GM23338 (cell line): Measurements from ENCODE around the gene PRDM11.

Experiments used
- CREB1 ChIP-seq: fragments of 250-450 bp; sonication (Bioruptor Pico); IDR thresholded peaks from 2 replicates; pipeline ENCODE4 v1.5.0; 2020; ENCODE audit warnings: low read depth, mild to moderate bottlenecking, moderate library complexity
- CTCF ChIP-seq, 2 experiments: fragments of 200-600 bp in 1 of 2; sonication (generic) in 1 of 2; conservative IDR thresholded peaks; 2 replicates each; pipeline versions ENCODE4 v1.5.1 to v1.6.1; 2016 to 2017; ENCODE audit warnings: antibody characterized with exemption in 2 of 2, low read depth in 2 of 2, mild to moderate bottlenecking in 2 of 2, moderate library complexity in 1 of 2
- ETS1 ChIP-seq: IDR thresholded peaks from 2 replicates; pipeline ENCODE4 v1.6.1; 2016; ENCODE audit warnings: antibody characterized with exemption
- EZH2 ChIP-seq: fragments of 200-600 bp; sonication (generic); IDR thresholded peaks from one replicate; pipeline ENCODE4 v1.8.0; 2017; ENCODE audit warnings: antibody characterized with exemption, mild to moderate bottlenecking, low read depth; ENCODE audit not compliant: unreplicated experiment
- NANOG ChIP-seq: IDR thresholded peaks from 2 replicates; pipeline ENCODE4 v1.6.1; 2016; ENCODE audit warnings: antibody characterized with exemption, borderline replicate concordance
- POLR2AphosphoS5 ChIP-seq: IDR thresholded peaks from 2 replicates; pipeline ENCODE4 v1.6.1; 2016; ENCODE audit warnings: antibody characterized with exemption, low read depth
- REST ChIP-seq: IDR thresholded peaks from one replicate; pipeline ENCODE4 v1.6.1; 2018; ENCODE audit warnings: antibody characterized with exemption; ENCODE audit not compliant: unreplicated experiment

- TF ChIP-seq CTCF (conservative IDR thresholded peaks at IDR 0.05; ENCODE audit: low read depth in 2 of 2) (no peak), POLR2AphosphoS5 (no peak), ETS1 (no peak), REST (no peak), EZH2 (no peak), NANOG (no peak), CREB1 (no peak)
Observed at GRCh38 chr11:45156201-45156600, 9.8 kb downstream of the PRDM11 start.
